ENCODE measurements around the gene AQP2.

AQP2 gene

GRCh38 chr12:49975318-49975761 is 24.8 kb downstream of the AQP2 start:
- Histone ChIP-seq H3K27ac (ENCODE audit: low read depth, low read length) (no peak overlapping the region), H3K79me2 (ENCODE audit: control insufficient read depth, insufficient read depth, low read length, poor library complexity) (no peaks in the 10 kb centered on the region), H4K12ac (ENCODE audit: low read depth, low read length) (no peak overlapping the region), H4K91ac (ENCODE audit: low read depth, low read length) (no peak overlapping the region), H2AFZ (ENCODE audit: insufficient read depth, low read length, poor library complexity) (no peak overlapping the region), H3K4ac (ENCODE audit: low read depth, low read length) (no peak overlapping the region), H3K23ac (ENCODE audit: low read length) (no peak overlapping the region), H3K9me3 (ENCODE audit: insufficient read depth, low read depth, low read length) (peaks cover 2% of the 10 kb centered on the region), H3K9ac (ENCODE audit: low read length) (no peak overlapping the region), H3K79me1 (ENCODE audit: low read length) (no peaks in the 10 kb centered on the region), H4K8ac (ENCODE audit: low read depth, low read length) (no peak overlapping the region), H3K4me1 (ENCODE audit: control insufficient read depth in 1 of 2, insufficient read depth in 2 of 2, low read length in 2 of 2) (no peaks in the 10 kb centered on the region), H2BK5ac (ENCODE audit: low read depth, low read length, poor library complexity) (no peak overlapping the region), H3K36me3 (ENCODE audit: control insufficient read depth in 1 of 2, insufficient read depth in 2 of 2, low read length in 2 of 2) (no peaks in the 10 kb centered on the region), H3K18ac (ENCODE audit: low read length) (no peak overlapping the region), H3K4me2 (ENCODE audit: low read length) (no peak overlapping the region), H2BK12ac (ENCODE audit: low read length) (no peak overlapping the region), H2BK120ac (ENCODE audit: insufficient read depth, low read length, poor library complexity) (no peak overlapping the region), H3K4me3 (ENCODE audit: low read depth, low read length) (no peak overlapping the region), H3K14ac (ENCODE audit: low read length) (no peak overlapping the region), H2AK5ac (ENCODE audit: low read length) (no peak overlapping the region), H3K27me3 (ENCODE audit: insufficient read depth, low read length) (no peaks in the 10 kb centered on the region)
- no peak for DNase-seq
- WGBS (ENCODE audit: extremely low coverage, insufficient coverage, insufficient read length) = no CpG with 5 or more reads among the region's 17 CpGs

- no peak overlapping the region for H3K4me3 ChIP-seq (ENCODE audit: low read depth, low read length)
- no peak overlapping the region for H3K23ac ChIP-seq (ENCODE audit: low read length)
- no peak overlapping the region for H2AK5ac ChIP-seq (ENCODE audit: low read length)
- H3K27me3 ChIP-seq (ENCODE audit: insufficient read depth, low read length) = no peaks in the 10 kb centered on the region
- H3K27ac ChIP-seq (ENCODE audit: low read depth, low read length) = no peak overlapping the region
- H3K4me1 ChIP-seq (ENCODE audit: control insufficient read depth in 1 of 2, insufficient read depth in 2 of 2, low read length in 2 of 2) = no peaks in the 10 kb centered on the region
- H4K8ac ChIP-seq (ENCODE audit: low read depth, low read length) = no peak overlapping the region
- no peaks in the 10 kb centered on the region for H3K9me3 ChIP-seq (ENCODE audit: insufficient read depth, low read depth, low read length)
- no peak overlapping the region for H2AFZ ChIP-seq (ENCODE audit: insufficient read depth, low read length, poor library complexity)
- no peak overlapping the region for H2BK12ac ChIP-seq (ENCODE audit: low read length)
- H3K14ac ChIP-seq (ENCODE audit: low read length) = no peak overlapping the region
- no peak overlapping the region for H3K9ac ChIP-seq (ENCODE audit: low read length)
- H3K4me2 ChIP-seq (ENCODE audit: low read length) = no peak overlapping the region
- no peak overlapping the region for H4K12ac ChIP-seq (ENCODE audit: low read depth, low read length)
- no peaks in the 10 kb centered on the region for H3K79me1 ChIP-seq (ENCODE audit: low read length)
- no peaks in the 10 kb centered on the region for H3K36me3 ChIP-seq (ENCODE audit: control insufficient read depth in 1 of 2, insufficient read depth in 2 of 2, low read length in 2 of 2)
- no peak overlapping the region for H3K18ac ChIP-seq (ENCODE audit: low read length)
- H3K4ac ChIP-seq (ENCODE audit: low read depth, low read length) = no peak overlapping the region
- no CpG with 5 or more reads among the region's 2 CpGs for WGBS (ENCODE audit: extremely low coverage, insufficient coverage, insufficient read length)
- DNase-seq = no peak
- no peaks in the 10 kb centered on the region for H3K79me2 ChIP-seq (ENCODE audit: control insufficient read depth, insufficient read depth, low read length, poor library complexity)
- H4K91ac ChIP-seq (ENCODE audit: low read depth, low read length) = no peak overlapping the region
- H2BK5ac ChIP-seq (ENCODE audit: low read depth, low read length, poor library complexity) = no peak overlapping the region
- no peak overlapping the region for H2BK120ac ChIP-seq (ENCODE audit: insufficient read depth, low read length, poor library complexity)
Measured at GRCh38 chr12:49976557-49976956, 26.0 kb downstream of the AQP2 start.

GRCh38 chr12:49978125-49978524 is 27.6 kb downstream of the AQP2 start:
- Histone ChIP-seq H2BK12ac (ENCODE audit: low read length) (no peak overlapping the region), H3K9ac (ENCODE audit: low read length) (no peak overlapping the region), H2BK5ac (ENCODE audit: low read depth, low read length, poor library complexity) (no peak overlapping the region), H3K4me3 (ENCODE audit: low read depth, low read length) (no peak overlapping the region), H3K36me3 (ENCODE audit: control insufficient read depth in 1 of 2, insufficient read depth in 2 of 2, low read length in 2 of 2) (no peaks in the 10 kb centered on the region), H3K14ac (ENCODE audit: low read length) (no peak overlapping the region), H3K4ac (ENCODE audit: low read depth, low read length) (no peak overlapping the region), H2BK120ac (ENCODE audit: insufficient read depth, low read length, poor library complexity) (no peak overlapping the region), H3K23ac (ENCODE audit: low read length) (no peak overlapping the region), H3K18ac (ENCODE audit: low read length) (no peak overlapping the region), H3K27ac (ENCODE audit: low read depth, low read length) (no peak overlapping the region), H3K79me2 (ENCODE audit: control insufficient read depth, insufficient read depth, low read length, poor library complexity) (no peaks in the 10 kb centered on the region), H3K27me3 (ENCODE audit: insufficient read depth, low read length) (no peaks in the 10 kb centered on the region), H3K79me1 (ENCODE audit: low read length) (no peaks in the 10 kb centered on the region), H2AFZ (ENCODE audit: insufficient read depth, low read length, poor library complexity) (no peak overlapping the region), H2AK5ac (ENCODE audit: low read length) (no peak overlapping the region), H3K4me1 (ENCODE audit: control insufficient read depth in 1 of 2, insufficient read depth in 2 of 2, low read length in 2 of 2) (no peaks in the 10 kb centered on the region), H4K8ac (ENCODE audit: low read depth, low read length) (no peak overlapping the region), H3K4me2 (ENCODE audit: low read length) (no peak overlapping the region), H4K12ac (ENCODE audit: low read depth, low read length) (no peak overlapping the region), H4K91ac (ENCODE audit: low read depth, low read length) (no peak overlapping the region), H3K9me3 (ENCODE audit: insufficient read depth, low read depth, low read length) (no peaks in the 10 kb centered on the region)
- DNase-seq = no peak
- no CpG with 5 or more reads among the region's 4 CpGs for WGBS (ENCODE audit: extremely low coverage, insufficient coverage, insufficient read length)

GRCh38 chr12:49979016-49979586 is 28.6 kb downstream of the AQP2 start:
- Histone ChIP-seq H3K36me3 (ENCODE audit: control insufficient read depth in 1 of 2, insufficient read depth in 2 of 2, low read length in 2 of 2) (no peaks in the 10 kb centered on the region), H3K18ac (ENCODE audit: low read length) (no peak overlapping the region), H3K23ac (ENCODE audit: low read length) (no peak overlapping the region), H3K27ac (ENCODE audit: low read depth, low read length) (no peak overlapping the region), H2BK120ac (ENCODE audit: insufficient read depth, low read length, poor library complexity) (no peak overlapping the region), H2BK12ac (ENCODE audit: low read length) (no peak overlapping the region), H3K4me2 (ENCODE audit: low read length) (no peak overlapping the region), H2BK5ac (ENCODE audit: low read depth, low read length, poor library complexity) (no peak overlapping the region), H4K8ac (ENCODE audit: low read depth, low read length) (no peak overlapping the region), H4K91ac (ENCODE audit: low read depth, low read length) (no peak overlapping the region), H3K14ac (ENCODE audit: low read length) (no peak overlapping the region), H3K79me1 (ENCODE audit: low read length) (no peaks in the 10 kb centered on the region), H2AFZ (ENCODE audit: insufficient read depth, low read length, poor library complexity) (no peak overlapping the region), H3K27me3 (ENCODE audit: insufficient read depth, low read length) (no peaks in the 10 kb centered on the region), H3K4me3 (ENCODE audit: low read depth, low read length) (no peak overlapping the region), H3K79me2 (ENCODE audit: control insufficient read depth, insufficient read depth, low read length, poor library complexity) (no peaks in the 10 kb centered on the region), H3K9ac (ENCODE audit: low read length) (no peak overlapping the region), H3K9me3 (ENCODE audit: insufficient read depth, low read depth, low read length) (no peaks in the 10 kb centered on the region), H3K4me1 (ENCODE audit: control insufficient read depth in 1 of 2, insufficient read depth in 2 of 2, low read length in 2 of 2) (no peaks in the 10 kb centered on the region), H2AK5ac (ENCODE audit: low read length) (no peak overlapping the region), H3K4ac (ENCODE audit: low read depth, low read length) (no peak overlapping the region), H4K12ac (ENCODE audit: low read depth, low read length) (no peak overlapping the region)
- no CpG with 5 or more reads among the region's 10 CpGs for WGBS (ENCODE audit: extremely low coverage, insufficient coverage, insufficient read length)
- DNase-seq = no peak

All from trophoblast cell (in vitro differentiated cells and primary cell).